Astrocyte (in vitro differentiated cells and primary cell): ENCODE measurements around the gene NGFR.

Experiments
- CTCF ChIP-seq: IDR thresholded peaks from 2 replicates; pipeline ENCODE4 v1.5.1; 2011; ENCODE audit warnings: low read depth, mild to moderate bottlenecking, inconsistent platforms, low read length, moderate library complexity; ENCODE audit not compliant: insufficient read depth
- EZH2 ChIP-seq: IDR thresholded peaks from 2 replicates; pipeline ENCODE4 v1.6.1; 2012; ENCODE audit warnings: mild to moderate bottlenecking, low read length, inconsistent platforms; ENCODE audit not compliant: insufficient read depth

DNA sequence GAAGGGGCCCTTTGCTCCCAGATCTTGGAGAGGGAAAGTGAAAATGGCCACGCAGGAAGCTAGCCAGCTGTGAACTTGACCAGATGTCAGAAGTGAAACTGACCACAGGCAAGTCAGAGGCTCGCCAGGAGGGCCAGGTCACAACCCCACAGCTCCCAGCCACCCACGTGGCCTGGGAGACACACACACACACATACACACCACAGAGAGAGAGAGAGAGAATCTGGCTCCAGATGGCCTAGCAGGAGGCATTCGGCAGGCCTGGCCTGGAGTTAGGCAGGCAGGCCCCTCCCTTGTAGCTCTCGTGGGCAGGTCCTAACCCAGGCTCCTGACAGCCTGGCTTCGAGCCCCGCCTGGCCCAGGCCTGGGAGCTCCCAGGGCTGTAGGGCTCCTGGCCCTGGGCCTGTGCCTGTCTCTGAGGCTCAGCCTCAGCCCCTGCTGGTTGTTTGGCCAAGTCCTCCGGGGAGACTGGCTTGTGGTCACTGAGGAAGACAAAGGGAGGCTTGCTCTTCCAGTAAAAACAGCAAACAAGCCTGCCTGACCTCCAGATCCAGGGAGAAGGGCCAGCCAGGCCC is 20.2 kb downstream of the NGFR start:
- no peak for TF ChIP-seq EZH2
- TF ChIP-seq CTCF = no peak
